Aorta (tissue), 5 donors: ENCODE measurements around the gene SPACA9. TPM values are rescaled to one million over a fixed set of nuclear protein-coding genes. Genes with fewer than 3 reads are reported as not detected.

Experiments used
- ATAC-seq: fragments of 200-7000 bp; cut with Tn5 transposase; one replicate; pipeline ENCODE4 v1.9.1; 2022; ENCODE audit warnings: moderate library complexity; ENCODE audit not compliant: low FRiP score
- DNase-seq, 2 donors: peaks; one replicate each; pipeline ENCODE4 v3.0.0-alpha.2; 2020
- H3K27ac ChIP-seq, 2 donors: one replicate each; pipeline ENCODE4 v1.5.1; 2013; ENCODE audit warnings: low read length in 2 of 2, mild to moderate bottlenecking in 2 of 2, moderate library complexity in 2 of 2, control low read depth in 1 of 2, inconsistent platforms in 1 of 2, low read depth in 1 of 2
- H3K27me3 ChIP-seq, 2 donors: one replicate each; pipeline ENCODE4 v1.6.1; 2013; ENCODE audit warnings: control low read depth in 1 of 2, low read length in 1 of 2, mild to moderate bottlenecking in 1 of 2, moderate library complexity in 1 of 2; ENCODE audit not compliant: insufficient read depth in 2 of 2, control insufficient read depth in 1 of 2
- H3K36me3 ChIP-seq, 2 donors: one replicate each; pipeline ENCODE4 v1.6.1; 2013; ENCODE audit warnings: control low read depth in 1 of 2, low read length in 1 of 2, mild to moderate bottlenecking in 1 of 2; ENCODE audit not compliant: insufficient read depth in 2 of 2, control insufficient read depth in 1 of 2
- H3K4me1 ChIP-seq, 2 donors: one replicate each; pipeline ENCODE4 v1.6.1; 2013; ENCODE audit warnings: low read length in 2 of 2, control low read depth in 1 of 2, mild to moderate bottlenecking in 1 of 2, moderate library complexity in 1 of 2; ENCODE audit not compliant: insufficient read depth in 2 of 2, control insufficient read depth in 1 of 2
- H3K4me3 ChIP-seq, 2 donors: one replicate each; pipeline ENCODE4 v1.5.1; 2013; ENCODE audit warnings: low read length in 2 of 2, control low read depth in 1 of 2, mild to moderate bottlenecking in 1 of 2
- H3K9me3 ChIP-seq: one replicate; pipeline ENCODE4 v1.6.1; 2013; ENCODE audit warnings: mild to moderate bottlenecking, low read length; ENCODE audit not compliant: control insufficient read depth
- WGBS, 2 donors: extraction: QIAGEN DNeasy Blood & Tissue Kit; methylation state at CpG; one replicate each; pipeline ENCODE4 v1.1.7; 2013; 5-methylcytosine and 5-hydroxymethylcytosine counted together
- intact Hi-C, 2 donors: fragments of 100-400 bp; cut with DNase I; formaldehyde crosslinking; loops; one replicate each; pipeline versions ENCODE4 v1.14.2 to v1.15.0; 2022
- polyA plus RNA-seq, 2 donors: library from polyadenylated mRNA; stranded (reverse); fragments of 200-250 nt; gene quantifications; one replicate each; pipeline ENCODE4 v1.2.3, GENCODE V29; 2013
- total RNA-seq, 2 donors: library from RNA; stranded (reverse); fragmentation: NEBNext Ultra II Directional; extraction: Animal tissue kit (Norgen Biotek cat#: 25700); gene quantifications; one replicate each; pipeline ENCODE4 v1.2.1, GENCODE V29; 2021
- donor health status: healthy with polysubstance abuse.
- donor health status: Bipolar disorder and iron deficiency.
- donor health status: DM: no; HTN: no; CAD: no.
- donor health status: DM: no; HTN: no; CAD: no.
- donor health status: DM: yes; HTN: yes; CAD: no.

SPACA9 gene
- total and polyA plus RNA-seq, 4 donors = 2.3 to 7.9 (median 5.1) TPM

DNA sequence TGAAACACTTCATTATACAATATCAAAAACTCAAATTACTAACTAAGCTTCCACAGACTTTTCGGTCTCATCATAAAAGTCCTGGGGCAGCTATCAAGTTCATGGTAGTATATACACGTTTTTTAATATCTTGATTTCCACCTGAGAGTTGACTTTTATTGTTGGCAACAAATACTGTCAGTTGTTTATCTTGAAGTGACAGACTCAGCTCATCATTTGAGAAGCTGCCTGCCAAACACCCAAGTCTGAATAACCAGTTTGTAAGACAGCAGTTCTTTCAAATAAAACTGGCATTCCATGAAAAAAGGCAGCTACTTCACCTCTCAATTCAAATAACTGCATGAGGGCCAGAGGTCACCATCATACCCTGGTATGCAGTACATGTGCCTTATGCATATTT is 30.6 kb downstream of the SPACA9 start:
- no peaks in the 10 kb centered on the region for H3K4me1 ChIP-seq
- H3K27ac ChIP-seq = no peak overlapping the region
- 81 to 82% methylated on average over 2 of the region's 2 CpGs for WGBS, 2 donors
- ATAC-seq = no peak
- no peaks in the 10 kb centered on the region for H3K27me3 ChIP-seq
- intact Hi-C loops = no loop called here
- no peaks in the 10 kb centered on the region for H3K9me3 ChIP-seq
- DNase-seq = no peak
- H3K4me3 ChIP-seq = no peak overlapping the region
- peaks cover 3 to 8% of the 10 kb centered on the region in 2 donors for H3K36me3 ChIP-seq

DNA sequence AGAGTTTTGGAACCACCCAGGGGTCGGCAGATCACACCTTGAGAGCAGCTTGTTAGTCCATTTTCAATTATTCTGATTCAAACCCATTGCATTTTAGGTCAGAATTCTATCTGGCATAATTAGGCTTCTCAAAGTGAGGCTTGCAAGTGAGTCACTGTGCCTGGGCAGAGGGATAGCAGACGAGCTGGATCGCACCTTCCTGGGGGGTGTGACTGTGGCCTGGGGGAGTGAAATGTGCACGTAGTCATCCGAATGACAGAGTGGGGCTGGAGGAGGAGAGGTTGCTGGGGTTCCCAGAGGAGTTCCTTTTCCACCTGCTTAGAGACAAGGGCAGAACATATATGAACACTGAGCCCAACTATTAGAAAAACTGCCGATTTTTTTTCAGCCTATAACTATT is 31.7 kb downstream of the SPACA9 start:
- Histone ChIP-seq H3K27ac (no peak overlapping the region), H3K4me1 (no peaks in the 10 kb centered on the region), H3K9me3 (no peaks in the 10 kb centered on the region), H3K36me3 (peaks cover 3 to 8% of the 10 kb centered on the region in 2 donors), H3K27me3 (no peaks in the 10 kb centered on the region), H3K4me3 (no peak overlapping the region)
- 89 to 90% methylated on average over 6 of the region's 6 CpGs for WGBS, 2 donors
- DNase-seq (no peak), ATAC-seq (no peak)
- intact Hi-C loops = no loop called here

DNA sequence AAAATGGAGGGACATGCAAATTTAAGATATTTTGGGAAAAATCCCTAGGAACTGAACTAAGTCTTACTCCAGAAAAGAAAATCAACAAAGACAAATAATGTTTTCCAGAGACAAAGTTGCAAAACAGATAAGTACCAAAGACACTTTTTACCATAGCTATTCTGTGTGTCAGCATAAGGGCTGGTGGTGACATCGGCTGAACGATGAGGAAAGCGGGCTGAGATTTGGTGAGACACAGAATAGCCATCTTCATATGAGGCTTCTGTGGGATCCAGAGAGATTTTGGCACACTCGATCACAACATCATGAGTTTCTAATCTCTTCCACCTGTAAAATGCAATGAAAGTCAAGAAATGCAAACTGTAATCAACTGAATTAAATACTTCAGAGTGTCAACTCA is 33.4 kb downstream of the SPACA9 start:
- H3K4me1 ChIP-seq = no peaks in the 10 kb centered on the region
- H3K36me3 ChIP-seq = peaks cover 5 to 12% of the 10 kb centered on the region in 2 donors
- H3K27ac ChIP-seq = no peak overlapping the region
- no peak for ATAC-seq
- H3K9me3 ChIP-seq = peaks cover 2% of the 10 kb centered on the region
- H3K27me3 ChIP-seq = no peaks in the 10 kb centered on the region
- DNase-seq = no peak
- intact Hi-C loops = no loop called here
- WGBS, 2 donors = 92 to 95% methylated on average over 4 of the region's 4 CpGs
- H3K4me3 ChIP-seq = no peak overlapping the region

DNA sequence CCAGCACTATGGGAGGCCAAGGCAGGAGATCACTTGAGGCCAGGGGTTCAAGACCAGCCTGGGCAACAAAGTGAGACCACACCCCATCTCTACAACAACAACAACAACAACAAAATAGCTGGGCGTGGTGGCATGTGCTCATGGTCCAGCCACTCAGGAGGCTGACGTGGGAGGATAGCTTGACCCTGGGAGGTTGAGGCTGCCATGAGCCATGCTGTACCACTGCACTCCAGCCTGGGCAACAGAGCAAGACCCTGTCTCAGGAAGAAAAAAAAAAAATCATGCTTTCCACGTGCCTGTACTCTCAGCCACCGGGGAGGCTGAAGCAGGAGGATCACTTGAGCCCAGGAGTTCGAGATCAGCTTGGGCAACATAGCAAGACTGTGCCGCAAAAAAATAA is 36.2 kb downstream of the SPACA9 start:
- ATAC-seq (no peak), DNase-seq (no peak)
- H3K36me3 ChIP-seq = peaks cover 5 to 14% of the 10 kb centered on the region in 2 donors
- WGBS, 2 donors = 93 to 94% methylated on average over 6 of the region's 6 CpGs
- H3K4me3 ChIP-seq = no peak overlapping the region
- H3K27ac ChIP-seq = no peak overlapping the region
- no peaks in the 10 kb centered on the region for H3K27me3 ChIP-seq
- peaks cover 2% of the 10 kb centered on the region for H3K9me3 ChIP-seq
- intact Hi-C loops = no loop called here
- H3K4me1 ChIP-seq = no peaks in the 10 kb centered on the region

DNA sequence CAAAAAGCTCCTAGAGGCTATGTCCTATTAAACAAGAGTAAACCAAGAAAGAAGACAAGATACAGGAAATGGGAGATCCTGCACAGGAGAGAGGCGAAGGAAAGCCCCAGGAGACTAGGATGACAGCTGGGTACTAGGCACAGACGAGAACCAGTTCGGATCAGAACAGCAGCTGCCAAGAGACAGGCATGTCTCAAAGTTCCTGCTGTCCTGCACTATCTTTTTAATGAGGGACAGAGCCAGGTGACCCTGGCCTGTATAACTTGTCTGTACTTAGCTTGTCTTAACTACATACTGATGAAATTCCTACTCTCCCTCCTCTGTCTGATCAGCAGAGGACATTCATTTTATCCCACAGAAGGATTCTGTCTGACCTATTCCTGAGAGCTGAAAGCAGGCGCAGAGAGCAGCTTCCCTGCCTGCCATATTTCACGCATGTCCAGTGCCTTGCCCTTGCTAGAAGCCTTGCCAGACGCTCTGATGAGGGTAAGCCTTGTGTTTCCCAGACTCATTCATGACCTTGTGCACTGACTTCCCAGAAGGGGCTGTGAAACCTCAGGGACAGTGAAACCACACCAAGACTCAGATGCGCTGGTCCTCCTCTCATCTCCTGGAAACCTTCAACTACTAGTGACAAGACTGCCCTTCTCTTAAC is 41.0 kb downstream of the SPACA9 start:
- H3K4me3 ChIP-seq = no peak overlapping the region
- H3K27ac ChIP-seq = no peak overlapping the region
- H3K9me3 ChIP-seq = peaks cover 2% of the 10 kb centered on the region
- no peaks in the 10 kb centered on the region for H3K27me3 ChIP-seq
- DNase-seq (no peak), ATAC-seq (no peak)
- H3K4me1 ChIP-seq = no peaks in the 10 kb centered on the region
- intact Hi-C loops = no loop called here
- 95% methylated on average over 7 of the region's 7 CpGs for WGBS, 2 donors
- peaks cover 15 to 18% of the 10 kb centered on the region in 2 donors for H3K36me3 ChIP-seq

DNA sequence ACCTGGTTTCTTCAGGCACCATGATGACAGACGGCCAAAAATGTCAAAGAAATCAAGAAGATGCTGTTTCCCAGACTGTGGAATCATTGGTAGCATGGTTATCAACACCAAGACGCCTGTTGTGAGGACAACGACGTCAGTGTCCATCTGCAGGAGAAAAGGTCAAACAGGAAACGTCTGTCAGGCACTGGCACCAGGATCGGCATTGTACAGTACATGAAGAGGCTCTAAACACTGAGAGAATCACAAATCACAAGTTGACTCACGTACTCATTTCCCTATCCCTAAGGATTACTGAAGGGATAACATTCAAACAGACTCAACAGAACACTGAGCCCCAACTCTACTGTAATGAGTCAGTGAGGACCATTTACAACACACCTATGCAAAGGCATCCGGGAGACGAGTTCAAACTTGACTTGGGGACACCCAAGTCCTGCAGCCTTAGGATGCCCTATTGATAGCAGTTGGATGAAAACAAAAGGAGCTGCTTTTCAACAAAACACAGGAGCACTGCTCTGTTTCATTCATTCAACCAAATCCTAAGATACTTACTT is 44.7 kb downstream of the SPACA9 start:
- WGBS, 2 donors = 87% methylated on average over 9 of the region's 9 CpGs
- Histone ChIP-seq H3K27ac (no peak overlapping the region), H3K4me1 (no peaks in the 10 kb centered on the region), H3K27me3 (no peaks in the 10 kb centered on the region), H3K4me3 (no peak overlapping the region), H3K9me3 (no peaks in the 10 kb centered on the region), H3K36me3 (peaks cover 13 to 19% of the 10 kb centered on the region in 2 donors)
- intact Hi-C loops = no loop called here
- DNase-seq (no peak), ATAC-seq (no peak)

DNA sequence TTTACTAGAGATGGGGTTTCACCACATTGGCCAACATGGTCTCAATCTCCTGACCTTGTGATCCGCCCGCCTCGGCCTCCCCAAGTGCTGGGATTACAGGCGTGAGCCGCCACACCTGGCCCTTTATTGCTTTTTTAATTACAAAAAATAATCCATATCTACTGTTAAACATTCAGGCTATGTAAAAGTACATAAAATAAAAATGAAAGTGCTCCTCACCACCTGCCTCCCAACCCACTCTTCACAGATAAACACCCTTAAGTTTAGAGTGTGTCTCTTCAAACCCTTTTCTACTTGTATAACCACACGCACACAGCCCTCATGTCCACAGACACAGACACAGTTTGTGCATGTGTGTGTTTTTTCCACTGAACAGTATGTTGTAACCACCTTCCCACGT is 49.0 kb downstream of the SPACA9 start:
- Histone ChIP-seq H3K27ac (no peak overlapping the region), H3K9me3 (no peaks in the 10 kb centered on the region), H3K27me3 (no peaks in the 10 kb centered on the region), H3K4me1 (no peaks in the 10 kb centered on the region), H3K4me3 (no peak overlapping the region), H3K36me3 (peaks cover 8 to 10% of the 10 kb centered on the region in 2 donors)
- no peak for DNase-seq
- intact Hi-C loops = no loop called here
- no peak for ATAC-seq
- WGBS, 2 donors = 89 to 95% methylated on average over 7 of the region's 7 CpGs

DNA sequence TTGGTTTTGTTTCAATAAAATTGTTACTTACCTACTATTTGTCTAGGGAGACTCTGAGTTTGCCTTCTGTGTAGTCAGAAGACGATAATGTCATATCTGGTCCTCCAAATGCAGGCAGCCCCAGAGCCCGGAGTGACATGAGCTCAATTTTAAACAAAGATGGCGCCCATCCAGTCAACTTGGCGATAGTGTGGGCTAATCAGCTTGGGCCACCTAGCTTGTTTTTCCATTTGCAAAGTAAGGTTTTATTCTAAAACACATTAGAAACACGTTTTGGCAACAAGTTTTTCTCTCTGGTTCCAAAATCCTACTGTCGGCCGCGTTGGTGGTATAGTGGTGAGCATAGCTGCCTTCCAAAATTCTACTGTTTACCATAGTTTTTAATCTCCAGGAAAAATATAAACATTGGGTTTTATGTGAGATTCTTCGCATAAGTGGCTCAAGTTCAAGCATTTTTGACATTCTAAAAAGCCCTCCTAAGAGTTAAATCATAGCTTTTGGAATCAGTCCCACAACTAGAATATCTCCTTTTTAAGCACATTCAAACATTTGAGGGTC is 52.6 kb downstream of the SPACA9 start:
- Histone ChIP-seq H3K36me3 (peaks cover 6 to 7% of the 10 kb centered on the region in 2 donors), H3K9me3 (no peaks in the 10 kb centered on the region), H3K27ac (no peak overlapping the region), H3K4me1 (no peaks in the 10 kb centered on the region), H3K4me3 (no peak overlapping the region), H3K27me3 (no peaks in the 10 kb centered on the region)
- ATAC-seq (no peak), DNase-seq (no peak)
- 60 to 67% methylated on average over 9 of the region's 9 CpGs for WGBS, 2 donors
- intact Hi-C loops = no loop called here

DNA sequence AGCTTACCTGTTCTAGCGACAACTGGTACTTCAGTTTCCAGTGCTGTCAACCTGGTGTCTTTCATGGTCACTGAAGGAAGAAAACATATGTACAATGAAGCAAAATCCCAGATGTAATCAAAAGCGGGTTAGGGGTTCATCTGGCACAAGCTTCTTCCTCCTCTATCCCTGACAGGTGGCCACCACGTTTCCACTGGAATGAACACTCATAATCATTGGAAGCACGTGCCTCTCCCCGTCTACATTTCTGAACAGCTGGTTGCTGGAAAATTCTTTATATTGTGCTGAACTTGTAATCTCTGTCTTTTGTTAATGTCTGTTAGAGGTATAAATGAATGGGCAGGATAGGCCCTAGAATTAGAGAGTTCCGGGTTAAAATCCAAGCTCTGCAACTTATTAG is 56.3 kb downstream of the SPACA9 start:
- Histone ChIP-seq H3K27me3 (no peaks in the 10 kb centered on the region), H3K4me3 (no peak overlapping the region), H3K9me3 (no peaks in the 10 kb centered on the region), H3K4me1 (no peaks in the 10 kb centered on the region), H3K27ac (no peak overlapping the region), H3K36me3 (peaks cover 0 to 5% of the 10 kb centered on the region in 2 donors)
- 87 to 90% methylated on average over 6 of the region's 6 CpGs for WGBS, 2 donors
- ATAC-seq (no peak), DNase-seq (no peak)
- intact Hi-C loops = no loop called here
